K562 (cell line): ENCODE data around the gene EIF2S1. TPM values are rescaled to one million over a fixed set of nuclear protein-coding genes. Genes with fewer than 3 reads are reported as not detected.

Source experiments
- NR3C1 ChIP-seq: sonication (generic); formaldehyde crosslinking; IDR thresholded peaks from 2 replicates; pipeline ENCODE4 v1.8.1; 2022; ENCODE audit warnings: missing genetic modification reagents
- POLR2G ChIP-seq: fragments of 200-400 bp; formaldehyde crosslinking; IDR thresholded peaks from 2 replicates; pipeline ENCODE4 v1.6.1; 2017; ENCODE audit warnings: low read depth, mild to moderate bottlenecking, antibody characterized with exemption, low read length, moderate library complexity
- PRDM10 ChIP-seq: fragments of 450-650 bp; IDR thresholded peaks from 2 replicates; pipeline ENCODE4 v1.6.1; 2018; ENCODE audit not compliant: partially characterized antibody
- SMARCA4 ChIP-seq: fragments of 450-650 bp; IDR thresholded peaks from 2 replicates; pipeline ENCODE4 v1.6.1; 2016
- ZBTB26 ChIP-seq: fragments of 450-650 bp; formaldehyde crosslinking; IDR thresholded peaks from 2 replicates; pipeline ENCODE4 v1.4.0; 2022; ENCODE audit warnings: missing genetic modification characterization
- polyA plus RNA-seq, 8 experiments: library from polyadenylated mRNA; depleted of rRNA in 4 of 8; stranded (reverse) in 5 of 8; unstranded in 3 of 8; fragments of >200 nt; fragmentation: Nextera tagmentation in 2 of 8; fragmentation: Illumina TruSeq in 1 of 8; extraction: Ambion mirVana in 2 of 8; extraction: Trizol in 1 of 8; gene quantifications; 2 replicates each; pipeline versions ENCODE4 v1.2.1 to v1.2.3, GENCODE V29; 2011 to 2014; ENCODE audit warnings: inconsistent platforms in 1 of 8, missing spikeins in 1 of 8
- total RNA-seq, 7 experiments: library from RNA; depleted of rRNA in 6 of 7; stranded (reverse); fragments of >200 nt in 6 of 7; fragmentation: Illumina TruSeq in 2 of 7; extraction: Trizol in 2 of 7; gene quantifications; 2 replicates each; pipeline versions ENCODE4 v1.2.1 to v1.2.3, GENCODE V29; 2011 to 2021; ENCODE audit warnings: low replicate concordance in 1 of 7
- TF ChIP-seq, protein P1 (sequence below): fragments of 250-450 bp; sonication (Bioruptor Pico); IDR thresholded peaks from 2 replicates; pipeline ENCODE4 v1.9.0; 2021; ENCODE audit warnings: mild to moderate bottlenecking, inconsistent platforms

The EIF2S1 gene
- total and polyA plus RNA-seq, 9 of the 15 experiments (the other 6 are each of a cell fraction or from before 2014, with no cell fraction given) = 216 to 1,018 (median 332) TPM

DNA sequence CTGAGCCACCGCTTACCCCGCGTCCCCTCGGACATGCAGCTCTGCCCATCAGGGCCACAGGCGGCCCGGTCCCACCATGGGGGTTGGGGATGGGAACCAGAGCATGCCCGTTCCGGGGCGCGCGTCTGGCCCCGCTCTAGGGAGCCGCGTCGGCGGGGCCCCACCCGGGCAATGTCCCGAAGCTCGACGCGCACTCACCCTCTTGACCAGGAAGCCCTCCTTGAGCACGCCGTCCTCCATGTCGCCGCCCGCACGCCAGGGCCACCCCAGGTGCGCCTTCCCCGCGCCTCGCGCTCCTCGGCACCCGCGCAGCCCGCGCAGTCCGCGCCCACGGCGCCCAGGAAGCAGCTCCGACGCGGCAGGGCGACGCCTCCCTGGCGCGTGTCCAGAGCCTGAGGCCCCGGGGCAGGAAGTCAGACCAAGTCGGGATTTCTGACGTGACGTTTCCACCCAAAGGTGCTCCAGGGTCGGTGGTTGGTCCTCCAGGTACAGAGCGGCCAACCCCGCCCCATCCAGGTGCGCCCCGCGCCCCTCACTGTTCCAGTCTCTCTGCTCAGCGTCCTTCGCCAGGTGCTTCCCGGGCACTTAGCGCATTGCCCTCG is 51.8 kb downstream of the EIF2S1 start, which contains the start of gene PLEK2 (continued):
- TF ChIP-seq PRDM10 (no peak), SMARCA4 (no peak), POLR2G (no peak), NR3C1 (CRISPR knock-in tag) (no peak), ZBTB26 (no peak)
- TF ChIP-seq, protein P1, sequence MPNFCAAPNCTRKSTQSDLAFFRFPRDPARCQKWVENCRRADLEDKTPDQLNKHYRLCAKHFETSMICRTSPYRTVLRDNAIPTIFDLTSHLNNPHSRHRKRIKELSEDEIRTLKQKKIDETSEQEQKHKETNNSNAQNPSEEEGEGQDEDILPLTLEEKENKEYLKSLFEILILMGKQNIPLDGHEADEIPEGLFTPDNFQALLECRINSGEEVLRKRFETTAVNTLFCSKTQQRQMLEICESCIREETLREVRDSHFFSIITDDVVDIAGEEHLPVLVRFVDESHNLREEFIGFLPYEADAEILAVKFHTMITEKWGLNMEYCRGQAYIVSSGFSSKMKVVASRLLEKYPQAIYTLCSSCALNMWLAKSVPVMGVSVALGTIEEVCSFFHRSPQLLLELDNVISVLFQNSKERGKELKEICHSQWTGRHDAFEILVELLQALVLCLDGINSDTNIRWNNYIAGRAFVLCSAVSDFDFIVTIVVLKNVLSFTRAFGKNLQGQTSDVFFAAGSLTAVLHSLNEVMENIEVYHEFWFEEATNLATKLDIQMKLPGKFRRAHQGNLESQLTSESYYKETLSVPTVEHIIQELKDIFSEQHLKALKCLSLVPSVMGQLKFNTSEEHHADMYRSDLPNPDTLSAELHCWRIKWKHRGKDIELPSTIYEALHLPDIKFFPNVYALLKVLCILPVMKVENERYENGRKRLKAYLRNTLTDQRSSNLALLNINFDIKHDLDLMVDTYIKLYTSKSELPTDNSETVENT = no peak
